Endothelial cell of coronary artery (primary cell): Measurements from ENCODE around the gene CACFD1. TPM values are rescaled to one million over a fixed set of nuclear protein-coding genes. Genes with fewer than 3 reads are reported as not detected.

Source experiments
- total RNA-seq: library from RNA; depleted of rRNA; stranded (reverse); fragments of >200 nt; gene quantifications from 2 replicates; pipeline ENCODE4 v1.2.3, GENCODE V29; 2014

The CACFD1 gene
- 7.7 and 9.9 TPM in 2 replicates for total RNA-seq

GRCh38 chr9:133459476-133460404 lies at the start of gene CACFD1:
Gene CACFD1, plus strand, starts transcription at chr9:133459978. Its CDS starts 89 bp downstream, at chr9:133460067.

DNA sequence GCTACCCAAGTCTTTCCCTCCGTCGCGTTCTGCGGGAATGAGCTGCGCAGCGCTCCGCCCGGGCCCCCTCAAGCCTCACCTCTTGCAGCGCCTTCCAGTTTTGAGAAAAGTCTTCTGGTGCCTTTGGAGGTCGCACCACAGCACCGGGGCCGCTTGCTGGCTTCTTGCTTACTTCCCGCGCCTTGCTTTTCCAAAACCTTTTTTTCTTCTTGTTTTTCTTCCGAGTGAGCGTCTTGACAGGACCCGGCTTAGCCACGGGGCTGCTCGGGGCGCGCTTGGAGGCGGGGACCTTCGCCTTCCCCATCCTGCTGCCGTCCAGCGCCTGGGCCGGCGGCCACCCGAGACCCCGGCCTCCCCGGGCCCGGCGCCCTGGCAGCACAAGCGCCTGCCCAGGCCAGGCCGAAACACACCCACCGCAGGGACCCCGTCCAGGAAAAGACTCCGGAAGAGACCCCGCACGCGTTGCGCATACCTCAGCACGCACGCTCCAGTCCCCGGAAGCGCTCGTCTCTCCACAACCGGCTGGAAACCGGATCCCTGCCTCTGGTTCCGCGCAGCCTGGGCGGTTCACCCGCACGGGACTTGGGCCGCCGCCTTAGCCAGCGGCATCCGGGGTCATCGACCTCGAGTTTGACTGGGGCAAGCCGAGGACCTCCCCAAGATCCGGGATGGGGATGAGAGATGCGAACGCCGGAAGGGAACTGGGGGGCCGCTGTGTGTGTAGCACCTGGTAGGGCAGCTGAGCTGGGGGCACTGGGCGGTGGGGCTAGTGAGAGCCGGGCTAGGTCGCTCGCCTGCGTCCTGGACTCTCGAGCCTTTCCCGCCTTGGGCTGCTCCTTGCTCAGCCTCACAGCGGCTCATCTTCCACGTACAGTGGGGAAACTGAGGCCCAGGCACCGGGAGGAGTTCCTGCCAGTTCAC lies 42.0 kb upstream of the CACFD1 start, which contains the start of gene REXO4:
Gene REXO4, minus strand, starts transcription at position 470 of the 921 bp plus-strand sequence. Its CDS starts 166 bp downstream, at position 304.

DNA sequence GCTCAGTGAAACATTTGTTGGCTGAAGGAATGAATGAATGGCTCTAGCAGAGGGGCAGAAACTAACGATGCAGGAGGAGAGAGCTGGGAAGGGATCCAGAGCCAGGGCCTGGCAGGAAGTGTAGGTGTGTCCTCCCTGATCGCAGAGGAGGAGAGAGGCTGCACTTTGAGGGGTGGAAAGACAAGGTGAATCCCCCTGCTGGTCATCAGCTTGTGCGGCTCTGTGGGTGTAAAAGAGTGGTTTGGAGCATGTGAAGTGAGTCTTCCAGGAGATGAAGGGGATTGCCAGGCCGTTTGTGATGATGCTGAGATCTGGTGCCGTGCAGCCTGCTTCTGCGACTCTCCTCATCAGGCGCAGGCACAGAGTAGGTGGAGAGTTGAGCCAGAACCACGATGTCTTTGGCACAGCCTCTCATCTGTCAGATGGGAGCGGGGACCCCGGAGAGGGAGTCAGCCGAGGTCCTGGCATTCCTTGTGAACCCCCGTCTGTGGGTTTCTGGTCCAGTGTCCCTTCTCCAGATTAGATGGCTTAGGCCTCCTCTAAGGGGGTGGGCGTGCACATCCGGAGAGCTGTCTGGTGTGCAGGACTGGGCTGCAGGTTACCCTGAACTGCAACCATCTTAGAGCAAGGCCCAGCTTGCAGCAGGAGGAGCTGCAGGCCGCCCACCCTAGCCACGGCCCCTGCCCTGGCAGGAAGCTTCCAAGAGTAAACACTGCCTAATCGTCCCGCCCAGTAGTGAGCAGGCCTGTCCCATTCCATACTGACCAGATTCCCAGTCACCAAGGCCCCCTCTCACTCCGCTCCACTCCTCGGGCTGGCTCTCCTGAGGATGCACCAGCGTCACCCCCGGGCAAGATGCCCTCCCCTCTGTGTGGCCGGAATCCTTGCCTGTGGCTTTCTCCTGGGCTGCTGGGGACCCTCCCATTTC lies 37.9 kb upstream of the CACFD1 start, which contains the start of gene ADAMTS13:
Gene ADAMTS13, plus strand, starts transcription at position 753 of the 928 bp plus-strand sequence. Its CDS starts 77 bp downstream, at position 830.

GRCh38 chr9:133478851-133479711 lies 19.3 kb downstream of the CACFD1 start, which contains the start of gene SLC2A6:
Gene SLC2A6, minus strand, starts transcription at chr9:133479099. Its CDS starts 40 bp downstream, at chr9:133479059.

Other genes with a start within 250 kb of the CACFD1 start
- gene ABO, start 184.8 kb upstream of the CACFD1 start, total RNA-seq, result not detected in 2 replicates
- 10.6 and 13.9 TPM in 2 replicates for gene SURF6, start 123.8 kb upstream of the CACFD1 start, total RNA-seq
- gene MED22, start 111.8 kb upstream of the CACFD1 start, total RNA-seq, result 13.2 and 13.9 TPM in 2 replicates
- gene RPL7A, start 111.8 kb upstream of the CACFD1 start, total RNA-seq, result 2,993 and 3,212 TPM in 2 replicates
- gene SURF1, start 103.5 kb upstream of the CACFD1 start, total RNA-seq, result 19.9 and 27.8 TPM in 2 replicates
- 18.7 and 19.7 TPM in 2 replicates for gene SURF2, start 103.4 kb upstream of the CACFD1 start, total RNA-seq
- 376 and 383 TPM in 2 replicates for gene SURF4, start 83.9 kb upstream of the CACFD1 start, total RNA-seq
- 0.36 and 0.47 TPM in 2 replicates for gene STKLD1, start 83.6 kb upstream of the CACFD1 start, total RNA-seq
- 20.2 and 23.5 TPM in 2 replicates for gene REXO4, start 42.0 kb upstream of the CACFD1 start, total RNA-seq
- 0.27 and 1.3 TPM in 2 replicates for gene ADAMTS13, start 37.6 kb upstream of the CACFD1 start, total RNA-seq
- gene SLC2A6, start 19.1 kb downstream of the CACFD1 start, total RNA-seq, result 22.2 and 27.3 TPM in 2 replicates
- not detected in 2 replicates for gene MYMK, start 65.0 kb downstream of the CACFD1 start, total RNA-seq
- gene ADAMTSL2, start 74.7 kb downstream of the CACFD1 start, total RNA-seq, result 0.75 TPM in 1 of 2 replicates, not detected in the other
- not detected in 2 replicates for gene FAM163B, start 149.4 kb downstream of the CACFD1 start, total RNA-seq
- not detected in 2 replicates for gene DBH, start 176.4 kb downstream of the CACFD1 start, total RNA-seq